Suppressor macrophage treated with lipopolysaccharide for 4 hours (primary cell): ENCODE data around the gene BCAS3.

Source experiments
- DNase-seq: peaks from one replicate; pipeline ENCODE4 v3.0.0-alpha.2; 2020

Gene BCAS3

GRCh38 chr17:61330174-61331150, 652.8 kb downstream of the BCAS3 start:
- no peak for DNase-seq

- DNase-seq, result no peak
Measured at GRCh38 chr17:61331178-61331577, 653.5 kb downstream of the BCAS3 start.

DNA sequence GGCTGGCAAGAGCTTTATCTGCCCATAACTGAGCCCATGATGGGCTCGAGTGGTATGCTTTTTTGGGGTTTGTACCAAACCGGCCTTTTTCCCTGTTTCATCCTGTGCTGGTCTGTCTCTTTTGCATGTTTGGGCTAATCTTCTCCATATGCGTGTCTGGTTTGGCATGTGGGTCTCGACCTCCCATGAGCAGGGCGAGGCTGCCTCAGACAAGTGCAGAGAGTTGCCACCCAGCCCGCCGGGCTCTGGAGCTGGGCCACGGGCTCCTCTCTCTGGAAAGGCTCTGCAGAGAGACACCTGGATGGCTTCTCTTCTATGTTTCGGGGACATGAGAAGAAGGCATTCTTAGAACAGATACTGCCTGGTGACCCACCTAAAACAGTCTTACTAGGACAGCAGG, 654.2 kb downstream of the BCAS3 start:
- no peak for DNase-seq

GRCh38 chr17:61333136-61333535, 655.5 kb downstream of the BCAS3 start:
- DNase-seq, result no peak

DNA sequence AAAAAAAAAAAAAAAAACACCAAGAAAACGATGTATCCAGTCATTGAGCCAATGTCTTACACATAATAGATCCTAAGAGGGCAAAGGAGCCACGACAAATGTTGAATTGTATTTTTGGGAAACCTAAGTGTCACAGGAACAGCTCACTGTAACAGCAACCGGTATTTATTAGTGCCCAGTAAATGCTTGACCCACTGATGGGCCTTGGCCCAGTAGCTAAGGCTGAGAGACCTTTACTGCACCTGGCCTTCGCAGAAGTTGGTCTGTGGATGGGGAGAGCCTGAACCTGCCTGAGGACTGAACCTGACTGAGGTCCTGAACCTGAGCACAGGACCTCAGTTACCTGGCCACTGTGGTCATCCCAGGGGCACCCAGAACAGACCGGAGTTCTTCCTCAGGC, 657.0 kb downstream of the BCAS3 start:
- DNase-seq, result no peak

- DNase-seq, result peak; percentile 39
Measured at GRCh38 chr17:61335105-61335844, 657.6 kb downstream of the BCAS3 start.

DNA sequence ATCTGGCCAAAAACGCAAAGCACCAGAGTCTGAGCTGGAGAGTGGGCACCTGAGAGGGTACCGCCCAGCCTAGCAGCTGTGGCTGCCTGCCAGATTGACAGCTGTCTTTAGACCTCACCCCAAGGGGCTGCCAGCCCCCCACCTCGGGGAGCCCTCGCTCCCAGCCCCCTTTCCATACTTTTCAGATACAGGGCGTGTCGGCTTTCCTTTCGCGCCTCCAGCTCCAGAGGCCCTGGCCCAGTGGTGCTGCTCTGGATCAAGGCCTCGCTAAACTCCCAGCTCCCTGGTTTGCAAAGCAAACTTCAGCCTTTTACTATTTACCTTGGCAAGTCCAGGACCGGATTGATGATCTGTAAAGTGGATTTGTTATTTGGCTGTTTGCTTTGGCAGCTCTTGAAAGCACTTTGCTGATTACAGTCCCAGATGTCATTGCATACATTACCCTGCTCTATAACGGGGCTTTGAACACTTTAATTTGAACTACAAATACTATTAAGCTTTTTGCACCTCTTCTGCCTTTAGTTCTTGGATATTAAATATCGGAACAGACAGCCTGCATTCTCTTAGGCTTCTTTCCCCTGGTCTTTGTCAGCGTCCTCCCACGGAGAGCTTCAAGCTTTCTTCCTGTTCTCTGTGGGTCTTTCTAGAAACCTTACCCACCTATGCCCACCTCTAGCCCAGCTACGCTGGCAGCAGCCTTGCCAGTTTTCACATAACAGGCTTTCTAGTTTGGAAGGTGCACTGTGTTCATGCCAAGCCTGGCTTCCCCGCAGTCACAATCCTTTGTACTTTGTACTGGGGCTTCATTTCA, 658.4 kb downstream of the BCAS3 start:
- no peak for DNase-seq

- DNase-seq, result no peak
Measured at GRCh38 chr17:61337290-61337689, 659.6 kb downstream of the BCAS3 start.

DNA sequence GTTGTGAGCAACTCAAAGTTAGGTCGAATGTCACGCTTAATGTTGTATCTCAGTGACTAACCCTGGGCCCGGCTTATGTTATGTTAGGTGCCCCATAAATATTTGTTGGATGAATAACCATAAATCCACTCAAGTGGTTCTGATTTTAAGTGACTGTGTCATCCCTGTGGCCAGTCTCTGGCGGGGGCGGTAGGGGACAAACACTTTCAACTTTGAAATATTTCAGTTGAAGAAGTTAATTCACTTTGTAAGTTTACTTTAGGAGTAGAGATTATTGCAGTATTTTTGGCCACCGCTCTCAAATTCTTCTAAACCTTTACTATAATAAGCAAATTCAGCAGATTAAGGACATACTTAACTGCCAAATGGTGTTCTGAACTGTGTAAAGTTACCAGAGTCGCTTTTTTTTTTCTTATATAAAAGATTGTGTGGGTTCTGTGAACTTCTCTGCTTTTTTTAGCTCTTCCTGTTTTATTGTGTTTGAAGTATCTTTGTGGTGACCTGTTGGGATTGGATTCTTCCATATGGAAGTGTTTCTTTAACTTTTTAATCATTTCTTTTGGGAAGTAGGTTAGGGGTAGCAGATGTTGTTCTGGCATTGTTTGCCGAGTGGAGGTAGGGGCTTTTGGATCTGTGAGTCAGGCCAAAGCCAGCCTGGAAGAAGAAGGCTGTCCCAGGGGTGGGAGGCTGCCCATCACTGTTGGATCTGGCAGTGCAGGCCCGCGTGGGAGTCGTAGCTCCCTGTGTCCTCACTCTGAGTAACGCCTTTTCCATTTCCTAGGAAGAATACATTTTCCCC, 660.5 kb downstream of the BCAS3 start:
- no peak for DNase-seq

DNA sequence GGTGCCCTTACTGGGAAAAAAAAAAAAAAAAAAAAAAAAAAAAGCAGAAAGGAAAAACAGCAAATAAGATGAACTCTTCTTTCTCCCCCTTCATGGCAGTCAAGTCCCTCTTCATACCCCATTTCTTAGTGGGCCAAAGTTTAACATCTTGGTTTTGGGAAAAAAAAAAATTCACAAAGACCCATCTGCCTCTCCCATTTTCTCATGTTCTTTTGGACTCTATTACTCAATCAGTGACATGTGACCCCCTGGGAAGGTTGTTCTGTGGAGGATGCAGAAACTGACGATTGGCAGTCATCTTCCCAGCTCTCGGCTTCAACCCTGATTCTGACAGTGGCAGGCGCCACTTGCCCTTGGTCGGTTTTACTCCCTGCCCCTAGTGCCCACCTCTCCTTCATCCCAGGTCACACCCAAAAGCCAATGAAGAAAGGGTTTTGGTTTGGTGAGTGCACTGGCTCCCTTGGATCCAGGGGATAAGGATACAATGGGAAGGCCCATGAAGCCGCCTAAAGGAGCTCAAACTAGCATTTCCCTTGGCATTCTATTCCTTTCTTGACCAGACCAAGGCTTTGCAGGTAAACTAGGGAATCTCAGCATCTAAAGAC, 661.3 kb downstream of the BCAS3 start:
- DNase-seq, result no peak

- DNase-seq, result no peak
Measured at GRCh38 chr17:61340431-61341209, 663.0 kb downstream of the BCAS3 start.

- DNase-seq, result no peak
Measured at GRCh38 chr17:61343576-61343975, 665.9 kb downstream of the BCAS3 start.

DNA sequence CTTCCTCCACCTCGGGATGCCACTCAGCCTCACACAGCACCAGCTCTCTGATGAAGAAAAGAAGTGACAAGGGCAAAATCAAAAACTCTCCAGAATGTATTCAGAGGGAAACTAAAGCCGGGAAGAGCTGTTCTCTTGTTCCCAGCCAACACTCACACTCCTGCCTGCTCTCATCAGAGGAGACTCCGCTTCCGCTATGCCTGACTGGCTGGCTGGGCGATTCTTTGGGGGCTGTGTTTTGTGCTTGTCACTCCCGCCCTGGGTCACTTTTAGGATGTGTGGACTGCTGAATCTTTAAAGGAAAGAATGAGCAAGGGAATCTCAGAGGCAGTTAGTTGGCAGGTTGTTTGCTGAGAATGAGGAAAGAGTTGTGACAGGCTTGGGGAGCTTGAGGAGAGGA, 667.4 kb downstream of the BCAS3 start:
- no peak for DNase-seq

GRCh38 chr17:61345825-61346666, 668.4 kb downstream of the BCAS3 start:
- DNase-seq, result peak; percentile 20

DNA sequence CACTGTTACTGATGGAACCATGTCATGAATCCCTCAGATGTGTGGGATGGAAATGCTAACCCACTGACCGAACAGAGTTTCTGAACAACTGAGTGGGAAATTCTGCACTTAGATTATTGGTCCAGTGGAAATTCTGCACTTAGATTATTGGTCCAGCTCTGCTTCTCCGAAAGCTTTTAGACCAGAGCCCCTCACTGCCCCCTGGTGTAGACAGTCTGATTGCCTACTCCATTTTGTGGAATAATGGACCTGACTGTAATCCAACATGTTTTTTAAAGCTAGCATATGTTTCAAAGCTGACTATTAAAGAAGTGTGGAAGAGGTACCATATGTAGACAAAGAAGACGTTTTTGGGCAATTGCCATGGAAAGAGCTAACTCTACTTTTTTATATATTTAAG, 671.7 kb downstream of the BCAS3 start:
- peak; percentile 8 for DNase-seq

GRCh38 chr17:61351745-61352407, 674.2 kb downstream of the BCAS3 start:
- DNase-seq, result no peak

GRCh38 chr17:61352408-61352770, 674.7 kb downstream of the BCAS3 start:
- DNase-seq, result no peak

DNA sequence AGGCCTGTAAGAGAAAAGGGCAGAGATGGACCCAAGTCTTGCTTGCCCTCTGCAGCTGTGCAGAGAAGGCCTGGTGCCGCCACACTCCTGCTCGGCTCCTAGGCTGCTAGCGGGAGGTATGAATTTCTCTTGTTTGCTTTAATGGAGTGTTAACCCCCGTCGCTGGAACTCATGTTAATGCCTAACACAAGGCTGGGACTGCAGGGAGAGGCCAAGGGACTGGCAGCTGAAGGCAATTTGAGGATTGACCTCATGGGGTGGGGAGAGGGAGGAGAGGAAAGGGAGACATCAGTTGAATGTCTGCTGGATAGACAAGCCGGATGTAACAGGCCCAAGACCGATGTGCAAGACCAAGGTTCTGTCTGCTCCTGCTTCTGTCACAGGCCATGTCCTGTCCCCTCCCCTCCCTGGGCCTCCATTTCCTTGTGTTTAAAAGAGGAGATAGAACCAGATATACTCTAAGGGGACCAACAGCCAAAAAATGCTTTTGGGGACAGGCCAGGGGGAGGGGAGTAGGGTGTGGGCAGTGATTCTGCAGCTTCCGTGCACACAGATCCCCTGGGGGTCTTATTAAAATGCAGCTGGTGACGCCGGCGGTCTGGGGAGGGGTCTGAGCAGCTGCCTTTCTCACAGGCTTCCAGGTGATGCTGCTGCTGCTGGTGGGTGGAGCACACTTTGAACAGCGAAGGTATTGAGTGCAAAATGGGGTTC, 675.3 kb downstream of the BCAS3 start:
- DNase-seq, result no peak

- DNase-seq, result no peak
Measured at GRCh38 chr17:61353615-61354014, 676.0 kb downstream of the BCAS3 start.
